Endothelial cell of umbilical vein (primary cell): ENCODE data around the gene MSN. TPM values are rescaled to one million over a fixed set of nuclear protein-coding genes. Genes with fewer than 3 reads are reported as not detected.

Experiments used
- BruUV-seq: library from RNA; stranded (reverse); fragments of 400-500 nt; replicated peaks from 2 replicates; lab custom pipeline; 2021; lab: Mats Ljungman, UMichigan
- CTCF ChIA-PET: fragments of 300-600, 350-600 bp; sonication (Branson Sonifier 250); formaldehyde crosslinking; loops from one replicate; lab custom pipeline; 2021; ENCODE audit warnings: antibody characterized with exemption, inconsistent platforms; lab: Charles Lee
- POLR2A ChIA-PET: fragments of 300-600, 350-600 bp; sonication (Branson Sonifier 250); formaldehyde crosslinking; loops from one replicate; lab custom pipeline; 2021; ENCODE audit warnings: antibody characterized with exemption, inconsistent platforms; lab: Charles Lee
- DNase-seq: peaks from one replicate; pipeline ENCODE4 v3.0.0-alpha.2; 2011; ENCODE audit warnings: low read depth, low spot score
- FAIRE-seq: peaks from 2 replicates; lab custom pipeline; 2011; peaks lifted over from hg19 to GRCh38; lab: Jason Lieb, UNC
- H2AFZ ChIP-seq: 2 replicates; pipeline ENCODE4 v1.6.0; 2012; ENCODE audit warnings: low read depth, low read length, control low read depth, inconsistent platforms
- H3K27ac ChIP-seq: 2 replicates; pipeline ENCODE4 v1.5.1; 2011; ENCODE audit warnings: low read depth, mild to moderate bottlenecking, control low read depth, low read length, moderate library complexity; ENCODE audit not compliant: insufficient read depth
- H3K27me3 ChIP-seq, 2 experiments: 2 replicates each; pipeline versions ENCODE4 v1.6.0 to v1.6.1; 2011; ENCODE audit warnings: low read length in 2 of 2, mixed read lengths in 1 of 2; ENCODE audit not compliant: control insufficient read depth in 2 of 2, insufficient read depth in 2 of 2
- H3K36me3 ChIP-seq, 2 experiments: 2 replicates in 1 of 2; 3 replicates in 1 of 2; pipeline ENCODE4 v1.5.1; 2011; ENCODE audit warnings: low read length in 2 of 2, mild to moderate bottlenecking in 1 of 2, moderate library complexity in 1 of 2; ENCODE audit not compliant: control insufficient read depth in 2 of 2, insufficient read depth in 2 of 2; ENCODE audit errors: extremely low read depth in 1 of 2
- H3K4me1 ChIP-seq: 3 replicates; pipeline ENCODE4 v1.5.1; 2011; ENCODE audit warnings: mild to moderate bottlenecking, low read length; ENCODE audit not compliant: control insufficient read depth, insufficient read depth; ENCODE audit errors: extremely low read depth
- H3K4me2 ChIP-seq: 2 replicates; pipeline ENCODE4 v1.6.1; 2011; ENCODE audit warnings: low read length, control low read depth, mixed read lengths; ENCODE audit not compliant: insufficient read depth
- H3K4me3 ChIP-seq, 3 experiments: fragments of 200-600 bp in 1 of 3; sonication (generic), shearing (Covaris generic) in 1 of 3; replicated peaks in 1 of 3; 2 replicates each; pipeline ENCODE4 v1.5.1; 2011 to 2016; ENCODE audit warnings: control low read depth in 3 of 3, low read length in 3 of 3, mild to moderate bottlenecking in 2 of 3, inconsistent platforms in 1 of 3, low read depth in 1 of 3, moderate library complexity in 1 of 3; ENCODE audit not compliant: insufficient read depth in 1 of 3
- H3K79me2 ChIP-seq: 2 replicates; pipeline ENCODE4 v1.6.0; 2012; ENCODE audit warnings: low read length, inconsistent platforms; ENCODE audit not compliant: control insufficient read depth, insufficient read depth
- H3K9ac ChIP-seq: replicated peaks from 2 replicates; pipeline ENCODE3; 2011; ENCODE audit warnings: low read length, control low read depth; ENCODE audit not compliant: insufficient read depth; ENCODE audit errors: extremely low read depth
- H3K9me1 ChIP-seq: replicated peaks from 3 replicates; pipeline ENCODE4 v1.6.0; 2011; ENCODE audit warnings: mild to moderate bottlenecking, low read length; ENCODE audit not compliant: control insufficient read depth, insufficient read depth; ENCODE audit errors: extremely low read depth
- H3K9me3 ChIP-seq: replicated peaks from 2 replicates; pipeline ENCODE4 v1.5.1; 2012; ENCODE audit warnings: low read length, inconsistent platforms; ENCODE audit not compliant: control insufficient read depth, insufficient read depth
- H4K20me1 ChIP-seq: replicated peaks from 2 replicates; pipeline ENCODE3; 2011; ENCODE audit warnings: mild to moderate bottlenecking, low read length; ENCODE audit not compliant: control insufficient read depth, insufficient read depth; ENCODE audit errors: extremely low read depth
- EZH2 ChIP-seq: IDR thresholded peaks from 2 replicates; pipeline ENCODE4 v1.6.1; 2012; ENCODE audit warnings: borderline replicate concordance, low read depth, mild to moderate bottlenecking, moderate library complexity, low read length, inconsistent platforms; ENCODE audit not compliant: severe bottlenecking
- FOS ChIP-seq: IDR thresholded peaks from 2 replicates; pipeline ENCODE4 v1.6.1; 2011; ENCODE audit warnings: mild to moderate bottlenecking, low read length, moderate library complexity, borderline replicate concordance; ENCODE audit not compliant: insufficient read depth
- GATA2 ChIP-seq: IDR thresholded peaks from 2 replicates; pipeline ENCODE4 v1.7.0; 2011; ENCODE audit warnings: low read depth, mild to moderate bottlenecking, moderate library complexity, mixed read lengths, low read length; ENCODE audit not compliant: insufficient read length, insufficient read depth
- JUN ChIP-seq: IDR thresholded peaks from 2 replicates; pipeline ENCODE4 v1.6.1; 2011; ENCODE audit warnings: borderline replicate concordance, low read depth; ENCODE audit not compliant: insufficient read length, insufficient read depth
- MYC ChIP-seq: IDR thresholded peaks from one replicate; pipeline ENCODE4 v1.6.1; 2011; ENCODE audit warnings: mild to moderate bottlenecking, low read depth, low read length
- POLR2A ChIP-seq: IDR thresholded peaks from 2 replicates; pipeline ENCODE4 v1.6.1; 2012; ENCODE audit warnings: low read depth, mild to moderate bottlenecking, control low read depth, low read length
- POLR2AphosphoS5 ChIP-seq: IDR thresholded peaks from 2 replicates; pipeline ENCODE4 v1.6.1; 2012; ENCODE audit warnings: low read depth, mild to moderate bottlenecking, control low read depth, low read length, moderate library complexity; ENCODE audit not compliant: insufficient read depth
- dilution Hi-C: fragments of 300-500 bp; cut with MboI; formaldehyde crosslinking; loops from one replicate; pipeline ENCODE4 v1.15.0; 2019; ENCODE audit warnings: low sequenced_read_pairs; ENCODE audit not compliant: extremely low pct_ligation_motif_present
- intact Hi-C: fragments of 100-400 bp; cut with micrococcal nuclease; formaldehyde crosslinking; loops from one replicate; pipeline ENCODE4 v1.10.0; 2022
- polyA plus RNA-seq, 4 experiments: library from polyadenylated mRNA; depleted of rRNA in 3 of 4; stranded (reverse) in 3 of 4; unstranded in 1 of 4; fragments of >200 nt; gene quantifications; 2 replicates each; pipeline versions ENCODE4 v1.2.1 to v1.2.3, GENCODE V29; 2011 to 2012; ENCODE audit warnings: missing spikeins in 1 of 4
- total RNA-seq: library from RNA; stranded (reverse); gene quantifications from 2 replicates; pipeline ENCODE4 v1.2.3, GENCODE V29; 2021
- TF ChIP-seq, protein P1 (sequence below), 2 donors: IDR thresholded peaks; 1 replicate in 1 of 2; 2 replicates in 1 of 2; pipeline ENCODE4 v1.5.1; 2011; ENCODE audit warnings: low read length in 2 of 2, mild to moderate bottlenecking in 2 of 2, moderate library complexity in 2 of 2, control low read depth in 1 of 2, inconsistent platforms in 1 of 2, low read depth in 1 of 2; ENCODE audit not compliant: insufficient read depth in 1 of 2; ENCODE audit errors: extremely low read depth in 1 of 2
- TF ChIP-seq, protein P2 (sequence below): IDR thresholded peaks from 2 replicates; pipeline ENCODE4 v1.6.1; 2011; ENCODE audit not compliant: insufficient read depth, insufficient read length

Gene MSN
- total and polyA plus RNA-seq, 2 donors (not counting 3 experiments of a cell fraction or from before 2014, with no cell fraction given), result 528 to 635 TPM

DNA sequence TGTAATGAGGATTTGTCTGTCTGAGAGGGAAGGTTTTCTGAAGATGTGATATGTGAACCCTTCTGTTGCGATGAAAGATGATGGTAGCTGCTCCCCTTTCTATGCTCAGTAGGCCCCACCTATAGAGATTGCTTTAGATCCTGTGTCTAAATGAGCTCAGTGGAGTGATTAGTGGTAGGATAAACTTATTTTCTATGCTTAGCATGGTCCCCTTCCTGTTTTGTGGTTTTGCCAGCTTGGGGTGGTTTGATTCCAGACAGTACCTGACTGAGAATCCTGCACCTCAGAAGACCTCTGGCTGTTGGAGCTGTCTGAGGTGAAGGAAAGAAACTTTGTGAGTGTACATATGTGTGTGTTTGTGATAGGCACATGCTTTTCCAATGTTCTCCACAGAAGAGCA lies 17.7 kb downstream of the MSN start:
- Histone ChIP-seq H3K27ac (no peak overlapping the region), H3K4me3 (no peak overlapping the region), H3K9ac (no peak overlapping the region), H3K27me3 (no peaks in the 10 kb centered on the region), H3K36me3 (peaks cover 0 to 4% of the 10 kb centered on the region in 2 experiments), H3K4me2 (no peak overlapping the region), H3K9me3 (no peaks in the 10 kb centered on the region), H2AFZ (no peak overlapping the region), H4K20me1 (peaks cover 8% of the 10 kb centered on the region), H3K4me1 (peaks cover 63% of the 10 kb centered on the region), H3K79me2 (peaks cover 100% of the 10 kb centered on the region), H3K9me1 (no peaks in the 10 kb centered on the region)
- DNase-seq (no peak), FAIRE-seq (no peak)
- BruUV-seq, result no TSS peak
- intact Hi-C loops (no loop called here), dilution Hi-C loops (no loop called here)
- CTCF ChIA-PET, result interaction anchor here (1.2 to 4.1 kb wide), 2 partner anchors 18 to 84 kb away, joined by 4 to 20 read pairs; no protein-coding TSS in a partner anchor
- POLR2A ChIA-PET, result no interaction called here
- TF ChIP-seq POLR2A, result no peak
- TF ChIP-seq, protein P1, sequence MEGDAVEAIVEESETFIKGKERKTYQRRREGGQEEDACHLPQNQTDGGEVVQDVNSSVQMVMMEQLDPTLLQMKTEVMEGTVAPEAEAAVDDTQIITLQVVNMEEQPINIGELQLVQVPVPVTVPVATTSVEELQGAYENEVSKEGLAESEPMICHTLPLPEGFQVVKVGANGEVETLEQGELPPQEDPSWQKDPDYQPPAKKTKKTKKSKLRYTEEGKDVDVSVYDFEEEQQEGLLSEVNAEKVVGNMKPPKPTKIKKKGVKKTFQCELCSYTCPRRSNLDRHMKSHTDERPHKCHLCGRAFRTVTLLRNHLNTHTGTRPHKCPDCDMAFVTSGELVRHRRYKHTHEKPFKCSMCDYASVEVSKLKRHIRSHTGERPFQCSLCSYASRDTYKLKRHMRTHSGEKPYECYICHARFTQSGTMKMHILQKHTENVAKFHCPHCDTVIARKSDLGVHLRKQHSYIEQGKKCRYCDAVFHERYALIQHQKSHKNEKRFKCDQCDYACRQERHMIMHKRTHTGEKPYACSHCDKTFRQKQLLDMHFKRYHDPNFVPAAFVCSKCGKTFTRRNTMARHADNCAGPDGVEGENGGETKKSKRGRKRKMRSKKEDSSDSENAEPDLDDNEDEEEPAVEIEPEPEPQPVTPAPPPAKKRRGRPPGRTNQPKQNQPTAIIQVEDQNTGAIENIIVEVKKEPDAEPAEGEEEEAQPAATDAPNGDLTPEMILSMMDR (IDR thresholded peaks at IDR 0.05; ENCODE audit: extremely low read depth in 1 of 2, insufficient read depth in 1 of 2, low read depth in 1 of 2, low read length in 2 of 2), result no peak
- no peak for TF ChIP-seq FOS
- TF ChIP-seq, protein P2, sequence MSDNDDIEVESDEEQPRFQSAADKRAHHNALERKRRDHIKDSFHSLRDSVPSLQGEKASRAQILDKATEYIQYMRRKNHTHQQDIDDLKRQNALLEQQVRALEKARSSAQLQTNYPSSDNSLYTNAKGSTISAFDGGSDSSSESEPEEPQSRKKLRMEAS, result no peak
- no peak for TF ChIP-seq MYC
- no peak for TF ChIP-seq EZH2
- TF ChIP-seq GATA2, result no peak
- TF ChIP-seq JUN, result no peak
- TF ChIP-seq POLR2AphosphoS5, result no peak
